ENCODE data around the gene NAT9. TPM values are rescaled to one million over a fixed set of nuclear protein-coding genes. Genes with fewer than 3 reads are reported as not detected.
A peak's percentile ranks its signal among the peaks of the same experiment; 100 is the strongest.

NAT9 gene
- total and polyA plus RNA-seq, 2 donors (not counting 1 experiment from before 2014, with no cell fraction given): 66.6 to 73.6 TPM

DNA sequence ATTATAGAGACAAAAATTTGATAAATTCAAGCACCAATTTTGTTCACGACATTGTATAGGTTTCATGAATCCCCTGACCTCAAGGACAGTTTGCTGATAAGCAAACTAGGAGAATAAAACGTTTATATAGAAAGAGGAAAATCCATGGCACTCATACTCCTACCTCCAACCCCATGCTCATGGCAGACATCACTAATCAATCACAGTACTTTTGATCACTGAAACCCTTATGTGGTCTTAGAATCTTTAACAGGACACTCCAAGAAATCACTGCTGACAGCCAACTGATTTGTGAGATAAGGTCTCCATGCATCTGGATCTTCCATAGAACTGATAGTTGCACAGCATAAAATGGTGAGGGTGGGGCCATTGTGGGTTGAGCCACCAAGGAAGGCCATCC lies 32.4 kb downstream of the NAT9 start:
- Histone ChIP-seq H4K20me1 (ENCODE audit: control insufficient read depth, insufficient read depth, low read length, poor library complexity, severe bottlenecking) (peaks cover 3% of the 10 kb centered on the region), H2AFZ (ENCODE audit: insufficient read depth, low read depth, low read length, poor library complexity, severe bottlenecking) (no peak overlapping the region), H3K4me3 (ENCODE audit: control extremely low read depth in 1 of 5, extremely low read depth in 1 of 5, insufficient read depth in 1 of 5, low read depth in 2 of 5, low read length in 4 of 5) (no peak overlapping the region), H3K9ac (ENCODE audit: low read length) (no peak overlapping the region), H3K27me3 (replicated peaks in 1 of 4; ENCODE audit: control extremely low read depth in 1 of 4, control insufficient read depth in 3 of 4, insufficient read depth in 4 of 4, low read length in 3 of 4) (no peaks in the 10 kb centered on the region), H3K79me2 (ENCODE audit: control insufficient read depth, insufficient read depth, low read length) (peaks cover 45% of the 10 kb centered on the region), H3K4me2 (replicated peaks; ENCODE audit: low read depth, low read length, poor library complexity, severe bottlenecking) (peak overlapping the region; percentile 80), H3K9me3 (ENCODE audit: control extremely low read depth in 1 of 3, control insufficient read depth in 2 of 3, insufficient read depth in 1 of 3, low read length in 2 of 3) (no peaks in the 10 kb centered on the region), H3K4me1 (ENCODE audit: control insufficient read depth in 2 of 2, insufficient read depth in 2 of 2, low read length in 2 of 2) (peaks cover 67 to 77% of the 10 kb centered on the region in 2 donors), H3K27ac (ENCODE audit: low read length in 2 of 2) (peak overlapping the region in 1 of 2 donors; percentile 62), H3K36me3 (replicated peaks in 1 of 2; ENCODE audit: control extremely low read depth in 1 of 2, control insufficient read depth in 1 of 2, extremely low read depth in 1 of 2, insufficient read depth in 2 of 2, low read length in 1 of 2) (no peaks in the 10 kb centered on the region)
- peak overlapping the region; percentile 71 for H3K4me3 Mint-ChIP-seq
- H3K9me3 Mint-ChIP-seq (ENCODE audit: insufficient read depth): no peaks in the 10 kb centered on the region
- intact Hi-C loops (cut with micrococcal nuclease): loop anchor here (1.0 kb wide), 3 partner anchors 16 to 122 kb away; no protein-coding TSS in a partner anchor
- ATAC-seq (ENCODE audit: low read depth): no peak
- peak overlapping the region; percentile 96 for H3K27ac Mint-ChIP-seq
- no CpG with 5 or more reads among the region's 2 CpGs for WGBS (ENCODE audit: insufficient coverage)
- CTCF ChIA-PET: interaction anchor here (1.0 to 4.5 kb wide), 8 partner anchors 17 to 178 kb away, joined by 5 to 51 read pairs (median 31); no protein-coding TSS in a partner anchor
- H3K27me3 Mint-ChIP-seq: no peaks in the 10 kb centered on the region
- TF ChIP-seq EZH2 (IDR thresholded peaks at IDR 0.05; ENCODE audit: borderline replicate concordance, insufficient read depth, low read depth, low read length, poor library complexity, severe bottlenecking): no peak
- TF ChIP-seq, protein P1, sequence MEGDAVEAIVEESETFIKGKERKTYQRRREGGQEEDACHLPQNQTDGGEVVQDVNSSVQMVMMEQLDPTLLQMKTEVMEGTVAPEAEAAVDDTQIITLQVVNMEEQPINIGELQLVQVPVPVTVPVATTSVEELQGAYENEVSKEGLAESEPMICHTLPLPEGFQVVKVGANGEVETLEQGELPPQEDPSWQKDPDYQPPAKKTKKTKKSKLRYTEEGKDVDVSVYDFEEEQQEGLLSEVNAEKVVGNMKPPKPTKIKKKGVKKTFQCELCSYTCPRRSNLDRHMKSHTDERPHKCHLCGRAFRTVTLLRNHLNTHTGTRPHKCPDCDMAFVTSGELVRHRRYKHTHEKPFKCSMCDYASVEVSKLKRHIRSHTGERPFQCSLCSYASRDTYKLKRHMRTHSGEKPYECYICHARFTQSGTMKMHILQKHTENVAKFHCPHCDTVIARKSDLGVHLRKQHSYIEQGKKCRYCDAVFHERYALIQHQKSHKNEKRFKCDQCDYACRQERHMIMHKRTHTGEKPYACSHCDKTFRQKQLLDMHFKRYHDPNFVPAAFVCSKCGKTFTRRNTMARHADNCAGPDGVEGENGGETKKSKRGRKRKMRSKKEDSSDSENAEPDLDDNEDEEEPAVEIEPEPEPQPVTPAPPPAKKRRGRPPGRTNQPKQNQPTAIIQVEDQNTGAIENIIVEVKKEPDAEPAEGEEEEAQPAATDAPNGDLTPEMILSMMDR (IDR thresholded peaks at IDR 0.05): no peak
- POLR2A ChIA-PET: no interaction called here
- peaks cover 60% of the 10 kb centered on the region for H3K4me1 Mint-ChIP-seq
- DNase-seq: no peak

DNA sequence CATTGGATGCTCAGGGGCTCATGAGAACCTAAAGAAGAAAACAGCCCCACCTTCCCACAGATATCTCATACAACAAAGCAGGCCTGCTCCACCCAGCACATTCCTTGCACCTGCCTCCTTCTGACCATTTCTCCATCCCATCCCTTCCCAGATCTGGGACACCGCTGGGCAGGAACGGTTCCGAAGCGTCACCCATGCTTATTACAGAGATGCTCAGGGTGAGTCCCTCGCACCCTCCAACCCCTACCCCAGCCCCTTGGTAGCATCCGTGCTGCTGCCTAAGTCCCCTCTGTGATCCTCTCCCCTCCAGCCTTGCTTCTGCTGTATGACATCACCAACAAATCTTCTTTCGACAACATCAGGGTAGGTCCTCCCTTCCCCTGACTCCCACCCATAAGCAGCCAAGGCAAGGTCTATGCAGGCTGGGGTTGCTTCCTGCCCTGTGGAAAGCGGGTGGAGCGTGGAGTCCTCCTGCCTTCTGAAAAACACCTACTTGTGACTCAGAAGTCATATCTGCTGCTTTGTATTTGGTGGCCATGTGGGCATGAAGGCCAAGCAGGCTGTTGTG lies 33.1 kb downstream of the NAT9 start:
- Histone ChIP-seq H3K27ac (ENCODE audit: low read length in 2 of 2) (peak overlapping the region; percentile 44 to 62), H3K36me3 (replicated peaks in 1 of 2; ENCODE audit: control extremely low read depth in 1 of 2, control insufficient read depth in 1 of 2, extremely low read depth in 1 of 2, insufficient read depth in 2 of 2, low read length in 1 of 2) (no peaks in the 10 kb centered on the region), H3K4me3 (ENCODE audit: control extremely low read depth in 1 of 5, extremely low read depth in 1 of 5, insufficient read depth in 1 of 5, low read depth in 2 of 5, low read length in 4 of 5) (no peak overlapping the region), H3K9ac (ENCODE audit: low read length) (no peak overlapping the region), H3K9me3 (ENCODE audit: control extremely low read depth in 1 of 3, control insufficient read depth in 2 of 3, insufficient read depth in 1 of 3, low read length in 2 of 3) (no peaks in the 10 kb centered on the region), H3K79me2 (ENCODE audit: control insufficient read depth, insufficient read depth, low read length) (peaks cover 46% of the 10 kb centered on the region), H3K4me2 (replicated peaks; ENCODE audit: low read depth, low read length, poor library complexity, severe bottlenecking) (peak overlapping the region; percentile 80), H3K4me1 (ENCODE audit: control insufficient read depth in 2 of 2, insufficient read depth in 2 of 2, low read length in 2 of 2) (peaks cover 74 to 84% of the 10 kb centered on the region in 2 donors), H4K20me1 (ENCODE audit: control insufficient read depth, insufficient read depth, low read length, poor library complexity, severe bottlenecking) (no peaks in the 10 kb centered on the region), H3K27me3 (replicated peaks in 1 of 4; ENCODE audit: control extremely low read depth in 1 of 4, control insufficient read depth in 3 of 4, insufficient read depth in 4 of 4, low read length in 3 of 4) (no peaks in the 10 kb centered on the region), H2AFZ (ENCODE audit: insufficient read depth, low read depth, low read length, poor library complexity, severe bottlenecking) (no peak overlapping the region)
- Mint-ChIP-seq H3K4me1 (peaks cover 67% of the 10 kb centered on the region), H3K4me3 (peak overlapping the region; percentile 71), H3K9me3 (ENCODE audit: insufficient read depth) (no peaks in the 10 kb centered on the region), H3K27ac (peak overlapping the region; percentile 96), H3K27me3 (no peaks in the 10 kb centered on the region)
- intact Hi-C loops (cut with micrococcal nuclease): no loop called here
- ChIA-PET CTCF (interaction anchor here (0.8 to 3.9 kb wide), 11 partner anchors 11 to 216 kb away, joined by 3 to 42 read pairs (median 7); partner anchors contain the start of genes GRIN2C and NAT9), POLR2A (interaction anchor here (1.4 to 1.7 kb wide), 3 partner anchors 33 to 130 kb away, joined by 4 to 12 read pairs (median 6); partner anchors contain the start of genes FDXR and NAT9)
- ATAC-seq (ENCODE audit: low read depth) (no peak), DNase-seq (no peak)
- 91% methylated on average over 9 of the region's 9 CpGs for WGBS (ENCODE audit: insufficient coverage)
- TF ChIP-seq EZH2 (IDR thresholded peaks at IDR 0.05; ENCODE audit: borderline replicate concordance, insufficient read depth, low read depth, low read length, poor library complexity, severe bottlenecking): no peak
- TF ChIP-seq, protein P1 (IDR thresholded peaks at IDR 0.05): no peak

Measured in B cell (primary cell).